ENCODE measurements around the gene ACER2.
"Not testable (repeated sequence)": the region's sequence is repeated elsewhere in the genome, so short reads cannot be mapped to it uniquely, and the experiment has no call there.

ACER2 gene

DNA sequence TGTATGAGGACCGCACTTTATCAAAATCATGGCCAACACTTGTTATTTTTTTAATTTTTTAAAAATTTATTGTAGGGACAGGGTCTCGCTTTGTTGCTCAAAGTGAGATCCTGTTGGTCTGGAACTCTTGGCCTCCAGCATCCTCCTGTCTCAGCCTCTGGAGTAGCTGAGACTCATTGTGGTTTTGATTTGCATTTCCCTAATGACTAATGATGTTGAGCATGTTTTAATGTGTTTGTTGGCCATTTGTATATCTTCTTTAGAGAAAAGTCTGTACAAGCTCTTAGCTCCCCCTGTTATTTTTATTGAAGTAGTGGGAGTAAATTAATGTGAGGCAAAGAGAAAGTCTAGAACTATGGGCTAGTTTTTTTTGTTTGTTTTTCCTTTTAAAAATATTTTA lies 27.2 kb upstream of the ACER2 start:
- peak overlapping the region; percentile 21 for H3K4me3 Mint-ChIP-seq
- TF ChIP-seq, protein P1, sequence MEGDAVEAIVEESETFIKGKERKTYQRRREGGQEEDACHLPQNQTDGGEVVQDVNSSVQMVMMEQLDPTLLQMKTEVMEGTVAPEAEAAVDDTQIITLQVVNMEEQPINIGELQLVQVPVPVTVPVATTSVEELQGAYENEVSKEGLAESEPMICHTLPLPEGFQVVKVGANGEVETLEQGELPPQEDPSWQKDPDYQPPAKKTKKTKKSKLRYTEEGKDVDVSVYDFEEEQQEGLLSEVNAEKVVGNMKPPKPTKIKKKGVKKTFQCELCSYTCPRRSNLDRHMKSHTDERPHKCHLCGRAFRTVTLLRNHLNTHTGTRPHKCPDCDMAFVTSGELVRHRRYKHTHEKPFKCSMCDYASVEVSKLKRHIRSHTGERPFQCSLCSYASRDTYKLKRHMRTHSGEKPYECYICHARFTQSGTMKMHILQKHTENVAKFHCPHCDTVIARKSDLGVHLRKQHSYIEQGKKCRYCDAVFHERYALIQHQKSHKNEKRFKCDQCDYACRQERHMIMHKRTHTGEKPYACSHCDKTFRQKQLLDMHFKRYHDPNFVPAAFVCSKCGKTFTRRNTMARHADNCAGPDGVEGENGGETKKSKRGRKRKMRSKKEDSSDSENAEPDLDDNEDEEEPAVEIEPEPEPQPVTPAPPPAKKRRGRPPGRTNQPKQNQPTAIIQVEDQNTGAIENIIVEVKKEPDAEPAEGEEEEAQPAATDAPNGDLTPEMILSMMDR (IDR thresholded peaks at IDR 0.05): no peak
- H3K9me3 Mint-ChIP-seq: no peaks in the 10 kb centered on the region
- peaks cover 39% of the 10 kb centered on the region for H3K4me1 Mint-ChIP-seq
- H3K27me3 Mint-ChIP-seq (ENCODE audit: low read depth, poor library complexity): peaks cover 3% of the 10 kb centered on the region
- DNase-seq: no peak
- H3K27ac Mint-ChIP-seq: no peak overlapping the region
- H3K36me3 Mint-ChIP-seq (ENCODE audit: low read depth): peaks cover 29% of the 10 kb centered on the region

DNA sequence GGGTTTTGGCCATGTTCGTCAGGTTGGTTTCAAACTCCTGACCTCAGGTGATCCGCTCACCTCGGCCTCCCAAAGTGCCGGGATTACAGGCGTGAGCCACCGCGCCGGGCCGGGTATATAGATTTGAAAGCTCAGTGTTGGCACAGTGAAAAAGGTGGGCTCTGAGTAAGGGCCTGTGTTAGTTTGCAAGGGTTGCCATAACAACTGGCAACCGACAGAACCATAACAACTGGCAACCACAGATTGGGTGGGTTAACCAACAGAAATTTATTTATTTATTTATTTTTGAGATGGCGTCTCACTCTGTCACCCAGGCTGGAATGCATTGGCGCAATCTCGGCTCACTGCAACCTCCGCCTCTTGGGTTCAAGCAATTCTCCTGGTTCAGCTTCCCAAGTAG lies 23.6 kb upstream of the ACER2 start:
- not testable (repeated sequence) for H3K9me3 Mint-ChIP-seq; H3K27me3 Mint-ChIP-seq (ENCODE audit: low read depth, poor library complexity); H3K4me3 Mint-ChIP-seq; H3K36me3 Mint-ChIP-seq (ENCODE audit: low read depth); H3K27ac Mint-ChIP-seq; DNase-seq
- peaks cover 11% of the 10 kb centered on the region for H3K4me1 Mint-ChIP-seq

DNA sequence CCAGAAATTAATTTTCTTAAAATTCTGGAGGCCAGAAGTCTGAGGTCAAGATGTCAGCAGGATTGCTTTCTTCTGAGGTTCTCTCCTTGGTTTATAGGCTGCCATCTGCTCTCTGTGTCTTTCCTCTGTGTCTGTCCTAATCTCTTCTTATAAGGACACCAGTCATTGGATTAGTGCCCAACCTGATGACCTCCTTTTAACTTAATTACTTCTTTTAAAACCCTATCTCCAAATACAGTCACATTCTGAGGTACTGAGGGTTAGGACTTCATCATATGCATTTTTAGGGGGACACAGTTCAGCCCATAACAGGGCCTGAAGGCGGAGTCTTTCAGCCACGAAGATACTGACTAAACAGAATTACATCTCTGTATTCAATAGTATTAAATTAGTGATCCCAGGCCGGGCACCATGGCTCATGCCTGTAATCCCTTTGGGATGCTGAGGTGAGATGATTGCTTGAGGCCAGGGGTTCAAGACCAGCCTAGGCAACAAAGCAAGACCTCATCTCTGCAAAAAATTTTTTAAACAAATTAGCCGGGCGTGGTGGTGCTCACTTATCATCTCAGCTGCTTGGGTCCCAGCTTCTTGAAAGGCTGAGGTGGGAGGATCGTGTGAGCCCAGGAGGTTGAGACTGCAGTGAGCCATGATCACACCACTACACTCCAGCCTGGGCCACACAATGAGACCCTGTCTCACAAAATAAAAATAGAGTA lies 22.9 kb upstream of the ACER2 start:
- Mint-ChIP-seq H3K4me3 (no peak overlapping the region), H3K36me3 (ENCODE audit: low read depth) (no peaks in the 10 kb centered on the region), H3K9me3 (no peaks in the 10 kb centered on the region), H3K27me3 (ENCODE audit: low read depth, poor library complexity) (peaks cover 7% of the 10 kb centered on the region), H3K27ac (no peak overlapping the region), H3K4me1 (peaks cover 4% of the 10 kb centered on the region)
- TF ChIP-seq, protein P1 (IDR thresholded peaks at IDR 0.05): no peak
- no peak for DNase-seq

DNA sequence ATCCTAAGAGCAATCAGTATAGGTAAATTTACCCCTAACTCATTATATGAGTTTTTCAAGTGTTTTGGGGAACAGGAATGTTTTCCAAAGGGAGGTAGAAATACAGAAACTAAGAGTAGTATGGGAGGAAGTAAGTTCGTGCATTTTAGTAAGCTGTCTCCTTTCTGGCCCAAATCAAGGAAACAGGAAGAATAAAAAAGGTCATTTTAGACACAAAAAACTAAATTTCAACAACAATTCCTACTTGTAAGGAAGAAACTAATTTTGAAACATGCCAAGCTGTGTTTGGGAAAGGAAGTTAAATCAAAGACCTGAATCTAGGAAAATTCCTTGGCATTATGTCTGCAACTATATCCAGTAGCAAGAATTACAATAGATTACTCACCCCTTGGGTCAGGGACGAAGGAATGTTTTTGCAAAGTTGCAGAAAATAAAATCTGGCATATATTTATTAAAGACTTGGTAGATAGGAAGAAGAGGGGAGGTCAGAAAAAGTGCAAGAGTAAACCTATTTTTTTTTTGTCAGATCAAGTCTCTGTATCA lies 22.2 kb upstream of the ACER2 start:
- Mint-ChIP-seq H3K27ac (no peak overlapping the region), H3K27me3 (ENCODE audit: low read depth, poor library complexity) (peaks cover 6% of the 10 kb centered on the region), H3K36me3 (ENCODE audit: low read depth) (no peaks in the 10 kb centered on the region), H3K4me3 (no peak overlapping the region), H3K4me1 (no peaks in the 10 kb centered on the region), H3K9me3 (no peaks in the 10 kb centered on the region)
- no peak for DNase-seq
- TF ChIP-seq, protein P1 (IDR thresholded peaks at IDR 0.05): no peak

DNA sequence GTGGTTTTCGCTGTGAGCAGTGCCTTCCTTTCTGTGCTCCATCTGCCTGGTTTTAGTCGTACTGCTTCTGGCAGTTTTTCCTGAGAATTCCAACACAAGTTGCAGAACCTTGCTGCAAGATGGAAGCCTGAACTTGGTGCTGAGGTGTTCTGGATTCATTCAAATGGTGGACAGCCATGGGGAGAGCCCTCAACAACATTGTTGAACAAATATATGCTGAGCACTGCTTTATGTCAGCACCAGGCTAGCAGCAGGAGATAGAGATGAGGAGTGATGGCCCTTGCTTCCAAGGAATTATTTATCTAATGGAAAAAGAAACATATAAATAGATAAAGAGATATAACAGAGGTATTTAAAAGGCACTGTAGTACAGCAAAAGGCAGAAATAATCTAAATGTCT lies 21.5 kb upstream of the ACER2 start:
- Mint-ChIP-seq H3K4me3 (no peak overlapping the region), H3K27me3 (ENCODE audit: low read depth, poor library complexity) (peaks cover 3% of the 10 kb centered on the region), H3K27ac (no peak overlapping the region), H3K4me1 (no peaks in the 10 kb centered on the region), H3K9me3 (no peaks in the 10 kb centered on the region), H3K36me3 (ENCODE audit: low read depth) (no peaks in the 10 kb centered on the region)
- TF ChIP-seq, protein P1 (IDR thresholded peaks at IDR 0.05): no peak
- DNase-seq: no peak

DNA sequence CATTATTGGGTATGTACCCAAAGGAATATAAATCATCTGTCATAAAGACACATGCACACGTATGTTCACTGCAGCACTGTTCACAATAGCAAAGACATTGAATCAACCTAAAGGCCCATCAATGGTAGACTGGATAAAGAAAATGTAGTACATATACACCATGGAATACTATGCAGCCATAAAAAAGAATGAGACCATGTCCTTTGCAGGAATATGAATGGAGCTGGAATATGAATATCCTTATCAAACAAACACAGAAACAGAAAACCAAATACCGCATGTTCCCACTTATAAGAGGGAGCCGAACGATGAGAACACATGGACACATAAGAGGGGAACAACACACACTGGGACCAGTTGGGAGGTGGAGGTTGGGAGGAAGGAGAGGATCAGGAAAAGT lies 19.3 kb upstream of the ACER2 start:
- DNase-seq; H3K4me3 Mint-ChIP-seq; H3K36me3 Mint-ChIP-seq (ENCODE audit: low read depth); H3K9me3 Mint-ChIP-seq; H3K27me3 Mint-ChIP-seq (ENCODE audit: low read depth, poor library complexity); H3K4me1 Mint-ChIP-seq; H3K27ac Mint-ChIP-seq: not testable (repeated sequence)

DNA sequence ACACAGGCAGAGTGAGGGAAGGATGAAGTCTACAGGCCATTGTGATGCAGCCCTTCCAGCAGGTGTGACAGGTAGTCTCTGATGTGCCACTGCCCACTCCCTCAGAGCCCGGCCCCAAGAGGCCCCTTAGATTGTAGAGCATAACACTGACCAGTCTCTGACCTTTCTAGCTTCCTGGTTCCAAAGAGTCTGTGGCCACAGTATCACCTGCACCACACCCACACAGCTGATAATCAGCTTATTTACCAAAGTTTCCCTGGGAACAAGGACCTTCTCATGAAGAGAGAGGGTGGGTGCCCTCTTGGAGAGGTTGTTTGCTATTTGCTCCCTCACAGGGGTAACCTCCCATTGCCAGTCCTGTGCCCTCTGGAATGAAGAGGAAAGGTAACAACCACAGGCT lies 11.0 kb upstream of the ACER2 start:
- H3K27ac Mint-ChIP-seq: no peak overlapping the region
- no peaks in the 10 kb centered on the region for H3K4me1 Mint-ChIP-seq
- peaks cover 25% of the 10 kb centered on the region for H3K9me3 Mint-ChIP-seq
- peaks cover 10% of the 10 kb centered on the region for H3K27me3 Mint-ChIP-seq (ENCODE audit: low read depth, poor library complexity)
- peaks cover 4% of the 10 kb centered on the region for H3K36me3 Mint-ChIP-seq (ENCODE audit: low read depth)
- DNase-seq: no peak
- no peak overlapping the region for H3K4me3 Mint-ChIP-seq
- TF ChIP-seq, protein P1 (IDR thresholded peaks at IDR 0.05): no peak

DNA sequence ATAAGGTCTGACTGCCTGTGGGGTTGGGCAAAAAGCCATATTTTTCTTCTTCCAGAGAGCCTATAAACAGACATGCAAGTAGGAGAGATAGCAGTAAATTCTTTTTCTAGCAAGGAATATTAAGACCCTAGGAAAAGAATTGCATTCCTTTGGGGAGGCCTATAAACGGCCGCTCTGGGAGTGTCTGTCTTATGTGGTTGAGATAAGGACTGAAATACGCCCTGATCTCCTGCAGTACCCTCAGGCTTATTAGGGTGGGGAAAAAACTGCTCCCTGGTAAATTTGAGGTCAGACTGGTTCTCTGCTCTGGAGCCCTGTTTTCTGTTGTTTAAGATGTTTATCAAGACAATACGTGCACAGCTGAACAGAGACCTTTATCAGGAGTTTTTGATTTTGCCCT lies 5.6 kb upstream of the ACER2 start:
- Mint-ChIP-seq H3K9me3 (peaks cover 37% of the 10 kb centered on the region), H3K27me3 (ENCODE audit: low read depth, poor library complexity) (peaks cover 23% of the 10 kb centered on the region)
- H3K36me3 Mint-ChIP-seq (ENCODE audit: low read depth); H3K4me1 Mint-ChIP-seq; H3K27ac Mint-ChIP-seq; DNase-seq; H3K4me3 Mint-ChIP-seq: not testable (repeated sequence)

Data from nephron progenitor cell (in vitro differentiated cells).